Smooth muscle cell (in vitro differentiated cells): ENCODE data around the gene GALNT17. TPM values are rescaled to one million over a fixed set of nuclear protein-coding genes. Genes with fewer than 3 reads are reported as not detected.
A peak's percentile ranks its signal among the peaks of the same experiment; 100 is the strongest.
"Not testable (repeated sequence)": the region's sequence is repeated elsewhere in the genome, so short reads cannot be mapped to it uniquely, and the experiment has no call there.

Experiments used
- DNase-seq: peaks from one replicate; lab custom pipeline; 2025; ENCODE audit not compliant: unreplicated experiment; lab: John Stamatoyannopoulos, UW
- H2AFZ ChIP-seq: fragments of 200-600 bp; sonication (generic); 2 replicates; pipeline ENCODE4 v1.6.0; 2016; ENCODE audit warnings: antibody characterized with exemption, low read depth, mild to moderate bottlenecking
- H3F3A ChIP-seq: fragments of 200-600 bp; sonication (generic); 2 replicates; pipeline ENCODE4 v1.6.0; 2017; ENCODE audit warnings: antibody characterized with exemption, low read depth
- H3K27ac ChIP-seq: fragments of 200-600 bp; sonication (generic); 2 replicates; pipeline ENCODE4 v1.5.1; 2016; ENCODE audit warnings: low read depth, mild to moderate bottlenecking
- H3K27me3 ChIP-seq: fragments of 200-600 bp; sonication (generic); 2 replicates; pipeline ENCODE4 v1.6.1; 2016; ENCODE audit warnings: low read depth, mild to moderate bottlenecking
- H3K36me3 ChIP-seq: fragments of 200-600 bp; sonication (generic); 2 replicates; pipeline ENCODE4 v1.5.1; 2016; ENCODE audit warnings: low read depth
- H3K4me1 ChIP-seq: fragments of 200-600 bp; sonication (generic); 2 replicates; pipeline ENCODE4 v1.5.1; 2016; ENCODE audit warnings: low read depth
- H3K4me2 ChIP-seq: fragments of 200-600 bp; sonication (generic); 2 replicates; pipeline ENCODE4 v1.6.0; 2016; ENCODE audit warnings: mild to moderate bottlenecking
- H3K4me3 ChIP-seq: fragments of 200-600 bp; sonication (generic); 2 replicates; pipeline ENCODE4 v1.5.1; 2016; ENCODE audit warnings: mild to moderate bottlenecking
- H3K79me2 ChIP-seq: fragments of 200-600 bp; sonication (generic); 2 replicates; pipeline ENCODE4 v1.6.0; 2016; ENCODE audit warnings: low read depth, mild to moderate bottlenecking
- H3K9ac ChIP-seq: fragments of 200-600 bp; sonication (generic); 2 replicates; pipeline ENCODE4 v1.6.0; 2016; ENCODE audit warnings: low read depth
- H3K9me3 ChIP-seq: fragments of 200-600 bp; sonication (generic); replicated peaks from 2 replicates; pipeline ENCODE4 v1.5.1; 2016; ENCODE audit warnings: low read depth
- H4K20me1 ChIP-seq: fragments of 200-600 bp; sonication (generic); 2 replicates; pipeline ENCODE4 v1.6.0; 2016; ENCODE audit warnings: low read depth
- WGBS: methylation state at CpG from one replicate; pipeline ENCODE4 v1.1.7; 2016; ENCODE audit warnings: low lambda C conversion rate; 5-methylcytosine and 5-hydroxymethylcytosine counted together
- polyA plus RNA-seq: library from polyadenylated mRNA; unstranded; fragments of >200 nt; fragmentation: Nextera tagmentation; extraction: Ambion mirVana; gene quantifications from 2 replicates; pipeline ENCODE4 v1.2.1, GENCODE V29; 2016
- total RNA-seq: library from RNA; depleted of rRNA; stranded (reverse); fragments of >200 nt; gene quantifications from 2 replicates; pipeline ENCODE4 v1.2.3, GENCODE V29; 2014
- TF ChIP-seq, protein P1 (sequence below): fragments of 200-600 bp; sonication (generic); IDR thresholded peaks from 2 replicates; pipeline ENCODE4 v1.5.1; 2017; ENCODE audit warnings: borderline replicate concordance, mild to moderate bottlenecking, antibody characterized with exemption; ENCODE audit not compliant: insufficient read depth, poor library complexity, severe bottlenecking

Gene GALNT17
- total and polyA plus RNA-seq, 2 experiments from 2014 or later, result 0.38 to 0.45 TPM

DNA sequence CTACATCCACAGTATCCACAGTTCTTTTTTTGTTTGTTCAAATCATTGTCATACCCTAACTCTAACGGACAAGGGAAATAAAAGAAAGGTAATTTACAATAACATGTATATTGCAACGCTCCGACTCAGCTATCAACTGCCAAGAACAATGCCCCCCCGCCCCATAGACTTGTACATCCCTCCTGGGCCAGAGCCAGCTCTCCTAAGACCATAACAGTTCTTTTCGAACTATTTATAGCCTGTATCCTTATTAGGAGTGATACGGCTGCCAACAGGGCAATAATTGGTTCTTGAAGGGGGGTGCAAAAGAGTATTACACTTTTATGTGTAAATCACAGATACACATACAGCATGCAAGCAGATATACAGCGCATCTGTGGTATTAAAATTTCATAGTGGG, 495.7 kb downstream of the GALNT17 start:
- Histone ChIP-seq H2AFZ (no peak overlapping the region), H3K27me3 (no peaks in the 10 kb centered on the region), H3K79me2 (no peaks in the 10 kb centered on the region), H3F3A (no peaks in the 10 kb centered on the region), H3K27ac (no peak overlapping the region), H3K9me3 (no peaks in the 10 kb centered on the region), H3K4me2 (no peak overlapping the region), H3K36me3 (no peaks in the 10 kb centered on the region), H4K20me1 (no peaks in the 10 kb centered on the region), H3K4me3 (no peak overlapping the region), H3K4me1 (peaks cover 11% of the 10 kb centered on the region), H3K9ac (no peak overlapping the region)
- WGBS, result 95% methylated on average over 7 of the region's 7 CpGs
- TF ChIP-seq, protein P1, sequence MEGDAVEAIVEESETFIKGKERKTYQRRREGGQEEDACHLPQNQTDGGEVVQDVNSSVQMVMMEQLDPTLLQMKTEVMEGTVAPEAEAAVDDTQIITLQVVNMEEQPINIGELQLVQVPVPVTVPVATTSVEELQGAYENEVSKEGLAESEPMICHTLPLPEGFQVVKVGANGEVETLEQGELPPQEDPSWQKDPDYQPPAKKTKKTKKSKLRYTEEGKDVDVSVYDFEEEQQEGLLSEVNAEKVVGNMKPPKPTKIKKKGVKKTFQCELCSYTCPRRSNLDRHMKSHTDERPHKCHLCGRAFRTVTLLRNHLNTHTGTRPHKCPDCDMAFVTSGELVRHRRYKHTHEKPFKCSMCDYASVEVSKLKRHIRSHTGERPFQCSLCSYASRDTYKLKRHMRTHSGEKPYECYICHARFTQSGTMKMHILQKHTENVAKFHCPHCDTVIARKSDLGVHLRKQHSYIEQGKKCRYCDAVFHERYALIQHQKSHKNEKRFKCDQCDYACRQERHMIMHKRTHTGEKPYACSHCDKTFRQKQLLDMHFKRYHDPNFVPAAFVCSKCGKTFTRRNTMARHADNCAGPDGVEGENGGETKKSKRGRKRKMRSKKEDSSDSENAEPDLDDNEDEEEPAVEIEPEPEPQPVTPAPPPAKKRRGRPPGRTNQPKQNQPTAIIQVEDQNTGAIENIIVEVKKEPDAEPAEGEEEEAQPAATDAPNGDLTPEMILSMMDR, result no peak
- no peak for DNase-seq

DNA sequence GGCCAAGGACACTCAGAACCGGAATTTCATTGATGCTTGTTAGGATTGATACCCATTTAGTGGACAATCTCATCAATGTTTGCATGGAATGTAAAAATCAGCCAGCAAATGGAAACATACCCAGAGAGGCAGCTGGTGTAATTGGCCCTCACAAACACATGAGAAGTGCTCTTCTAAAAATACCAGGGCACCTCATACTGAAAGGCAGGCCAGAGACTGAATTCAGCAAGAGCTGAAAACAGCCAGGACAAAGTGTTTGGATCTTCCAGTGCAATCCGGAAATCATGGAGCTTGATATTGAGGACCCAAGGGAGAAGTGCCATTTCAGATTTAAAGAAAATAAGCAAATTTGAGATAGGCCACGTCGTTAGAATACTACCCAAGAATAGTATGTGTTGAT, 498.6 kb downstream of the GALNT17 start:
- H3K27me3 ChIP-seq, result no peaks in the 10 kb centered on the region
- DNase-seq, result no peak
- peaks cover 17% of the 10 kb centered on the region for H3K4me1 ChIP-seq
- no peak overlapping the region for H3K9ac ChIP-seq
- no peaks in the 10 kb centered on the region for H4K20me1 ChIP-seq
- H3K9me3 ChIP-seq, result no peaks in the 10 kb centered on the region
- no peak overlapping the region for H3K4me2 ChIP-seq
- WGBS, result 96% methylated on average over 4 of the region's 4 CpGs
- H2AFZ ChIP-seq, result no peak overlapping the region
- peaks cover 12% of the 10 kb centered on the region for H3F3A ChIP-seq
- H3K27ac ChIP-seq, result no peak overlapping the region
- H3K4me3 ChIP-seq, result no peak overlapping the region
- no peaks in the 10 kb centered on the region for H3K36me3 ChIP-seq
- TF ChIP-seq, protein P1, result no peak
- no peaks in the 10 kb centered on the region for H3K79me2 ChIP-seq

DNA sequence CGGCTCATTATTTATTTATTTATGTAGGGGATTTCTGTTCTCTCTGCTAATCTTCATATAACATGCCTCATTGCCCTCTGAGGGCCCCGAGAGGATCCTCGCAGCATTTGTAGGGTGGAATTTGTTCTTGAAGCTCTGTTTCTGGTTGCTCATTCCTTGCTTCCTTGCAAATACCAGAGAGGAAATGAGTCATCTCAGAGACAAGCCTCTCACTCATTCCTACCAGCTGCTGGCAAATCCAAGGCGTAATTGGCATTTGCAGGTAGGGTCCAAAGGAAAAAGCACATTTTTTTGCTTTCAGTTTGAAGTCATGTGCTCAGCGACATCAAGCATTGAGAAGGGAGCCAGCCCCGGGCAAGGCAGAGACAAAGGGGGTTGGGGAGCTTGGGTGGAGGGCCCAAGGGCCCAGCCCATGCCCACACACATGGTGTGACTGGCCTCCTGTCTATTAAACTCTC, 501.6 kb downstream of the GALNT17 start:
- DNase-seq, result peak; percentile 21
- Histone ChIP-seq H2AFZ (peak overlapping the region; percentile 43), H3K27ac (peak overlapping the region; percentile 96), H4K20me1 (no peaks in the 10 kb centered on the region), H3K4me1 (peaks cover 11% of the 10 kb centered on the region), H3K9me3 (no peaks in the 10 kb centered on the region), H3K4me3 (no peak overlapping the region), H3K4me2 (peak overlapping the region; percentile 78), H3K36me3 (no peaks in the 10 kb centered on the region), H3K27me3 (no peaks in the 10 kb centered on the region), H3K79me2 (no peaks in the 10 kb centered on the region), H3K9ac (no peak overlapping the region), H3F3A (peaks cover 18% of the 10 kb centered on the region)
- WGBS, result 1% methylated on average over 6 of the region's 6 CpGs
- TF ChIP-seq, protein P1, result no peak

DNA sequence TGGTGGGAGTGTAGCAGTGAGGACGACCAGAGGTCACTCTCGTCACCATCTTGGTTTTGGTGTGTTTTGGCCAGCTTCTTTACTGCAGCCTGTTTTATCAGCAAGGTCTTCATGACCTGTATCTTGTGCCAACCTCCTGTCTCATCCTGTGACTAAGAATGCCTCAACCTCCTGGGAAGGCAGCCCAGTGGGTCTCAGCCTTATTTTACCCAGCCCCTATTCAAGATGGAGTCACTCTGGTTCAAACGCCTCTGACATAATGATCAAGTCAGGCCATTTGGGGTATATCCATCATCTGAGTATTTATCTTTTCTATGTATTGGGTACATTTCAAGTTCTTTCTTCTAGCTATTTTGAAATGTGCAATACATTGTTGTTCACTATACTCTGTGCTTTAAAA, 503.9 kb downstream of the GALNT17 start:
- H3K36me3 ChIP-seq, H4K20me1 ChIP-seq, H2AFZ ChIP-seq, H3K9me3 ChIP-seq, H3K79me2 ChIP-seq, H3K9ac ChIP-seq, H3K4me2 ChIP-seq, DNase-seq, H3K4me3 ChIP-seq, H3K27me3 ChIP-seq: not testable (repeated sequence)
- 99% methylated on average over 3 of the region's 3 CpGs for WGBS
- Histone ChIP-seq H3K27ac (peak overlapping the region; percentile 74), H3F3A (peaks cover 18% of the 10 kb centered on the region), H3K4me1 (peaks cover 11% of the 10 kb centered on the region)
